ENCODE results near the gene HCN2.

GRCh38 chr19:616062-616700 is 26.5 kb downstream of the HCN2 start:
- TF ChIP-seq CTCF (conservative IDR thresholded peaks at IDR 0.05; ENCODE audit: low read depth, low read length) (no peak), EZH2phosphoT487 (IDR thresholded peaks at IDR 0.05; ENCODE audit: borderline replicate concordance, low read length) (no peak)
